Thoracic aorta (tissue), 2 donors: ENCODE data around the gene BMPR1A. TPM values are rescaled to one million over a fixed set of nuclear protein-coding genes. Genes with fewer than 3 reads are reported as not detected.

Experiments
- ATAC-seq: fragments of 150-250 bp; one replicate; pipeline ENCODE4 v1.8.0; 2017; ENCODE audit warnings: low read depth; ENCODE audit not compliant: insufficient number of reproducible peaks, low FRiP score
- DNase-seq: peaks from one replicate; pipeline ENCODE4 v3.0.0-alpha.2; 2020; ENCODE audit warnings: low spot score
- H3K27ac ChIP-seq, 2 donors: fragments of 200-600 bp; sonication (generic); 1 replicate in 1 of 2; 2 replicates in 1 of 2; pipeline ENCODE4 v1.5.1; 2016; ENCODE audit warnings: mild to moderate bottlenecking in 2 of 2, moderate library complexity in 2 of 2
- H3K27me3 ChIP-seq: fragments of 200-600 bp; sonication (generic); replicated peaks from 2 replicates; pipeline ENCODE4 v1.6.0; 2016; ENCODE audit warnings: mild to moderate bottlenecking; ENCODE audit not compliant: insufficient read depth
- H3K36me3 ChIP-seq: fragments of 200-600 bp; sonication (generic); one replicate; pipeline ENCODE4 v1.5.1; 2016
- H3K4me1 ChIP-seq, 2 donors: fragments of 200-600 bp; sonication (generic); 1 replicate in 1 of 2; 2 replicates in 1 of 2; pipeline versions ENCODE4 v1.5.1 to v1.6.0; 2016; ENCODE audit warnings: low read depth in 2 of 2, mild to moderate bottlenecking in 1 of 2; ENCODE audit not compliant: control insufficient read depth in 1 of 2
- H3K4me3 ChIP-seq: fragments of 200-600 bp; sonication (generic); 2 replicates; pipeline ENCODE4 v1.5.1; 2016; ENCODE audit warnings: mild to moderate bottlenecking
- H3K9me3 ChIP-seq: fragments of 200-600 bp; sonication (generic); 2 replicates; pipeline ENCODE4 v1.5.1; 2016
- CTCF ChIP-seq: fragments of 200-600 bp; sonication (generic); IDR thresholded peaks from one replicate; pipeline ENCODE4 v1.5.1; 2019; ENCODE audit warnings: antibody characterized with exemption
- total RNA-seq, 2 donors: library from RNA; depleted of rRNA; stranded (reverse); fragments of >200 nt; gene quantifications; one replicate each; pipeline versions ENCODE4 v1.1.0 to v1.2.3, GENCODE V29; 2016

Gene BMPR1A
- total RNA-seq, 2 donors from 2014 or later = 69.0 to 130 TPM

DNA sequence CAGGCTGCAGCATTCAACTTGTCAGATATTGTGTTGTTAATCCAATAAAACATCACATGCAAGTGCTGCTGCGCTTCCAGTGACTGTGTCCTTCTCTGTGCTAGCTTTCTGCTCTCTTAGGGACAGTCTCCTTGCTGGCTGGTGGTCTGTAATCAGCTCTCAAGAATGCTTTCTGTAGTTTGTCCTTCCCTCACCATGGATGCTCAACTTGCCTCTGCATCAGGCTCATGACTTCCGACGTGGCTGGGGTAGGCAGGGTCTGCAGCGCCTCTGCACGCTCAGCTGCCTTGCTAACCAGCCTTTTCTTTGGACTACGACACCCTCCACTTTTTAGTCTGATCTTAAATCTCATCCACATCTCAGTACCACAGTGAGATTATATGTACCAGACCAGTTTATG, 142.7 kb downstream of the BMPR1A start:
- H3K9me3 ChIP-seq = no peaks in the 10 kb centered on the region
- H3K27ac ChIP-seq = peak overlapping the region in 1 of 2 donors; percentile 28
- DNase-seq (no peak), ATAC-seq (no peak)
- H3K27me3 ChIP-seq = no peaks in the 10 kb centered on the region
- no peak for TF ChIP-seq CTCF
- H3K4me3 ChIP-seq = no peak overlapping the region
- peaks cover 6 to 34% of the 10 kb centered on the region in 2 donors for H3K4me1 ChIP-seq
- H3K36me3 ChIP-seq = peaks cover 4% of the 10 kb centered on the region

DNA sequence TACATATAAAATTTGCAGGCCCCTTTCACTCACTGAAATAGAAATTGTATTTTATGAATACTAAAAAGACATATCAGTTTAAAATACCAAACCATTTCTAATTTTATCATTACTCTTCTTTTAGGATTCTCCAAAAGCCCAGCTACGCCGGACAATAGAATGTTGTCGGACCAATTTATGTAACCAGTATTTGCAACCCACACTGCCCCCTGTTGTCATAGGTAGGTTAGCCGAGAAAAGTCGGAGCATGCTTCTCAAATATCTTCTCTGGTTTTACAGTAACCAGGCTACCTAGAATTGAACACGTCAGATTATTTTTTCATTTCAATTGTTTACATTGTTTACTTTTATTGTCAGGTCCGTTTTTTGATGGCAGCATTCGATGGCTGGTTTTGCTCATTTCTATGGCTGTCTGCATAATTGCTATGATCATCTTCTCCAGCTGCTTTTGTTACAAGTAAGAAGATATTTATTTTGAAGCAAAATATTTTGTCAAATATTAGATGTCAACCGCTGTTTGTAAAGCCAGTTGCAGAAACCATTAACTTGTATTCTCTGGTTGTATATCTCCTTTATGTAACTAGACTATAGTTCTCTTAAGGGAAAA, 143.4 kb downstream of the BMPR1A start:
- Histone ChIP-seq H3K9me3 (no peaks in the 10 kb centered on the region), H3K27ac (peak overlapping the region in 1 of 2 donors; percentile 28), H3K36me3 (peaks cover 1% of the 10 kb centered on the region), H3K4me1 (peaks cover 6 to 36% of the 10 kb centered on the region in 2 donors), H3K4me3 (no peak overlapping the region), H3K27me3 (no peaks in the 10 kb centered on the region)
- DNase-seq = peak; percentile 15
- no peak for ATAC-seq
- peak; percentile 68 for TF ChIP-seq CTCF

DNA sequence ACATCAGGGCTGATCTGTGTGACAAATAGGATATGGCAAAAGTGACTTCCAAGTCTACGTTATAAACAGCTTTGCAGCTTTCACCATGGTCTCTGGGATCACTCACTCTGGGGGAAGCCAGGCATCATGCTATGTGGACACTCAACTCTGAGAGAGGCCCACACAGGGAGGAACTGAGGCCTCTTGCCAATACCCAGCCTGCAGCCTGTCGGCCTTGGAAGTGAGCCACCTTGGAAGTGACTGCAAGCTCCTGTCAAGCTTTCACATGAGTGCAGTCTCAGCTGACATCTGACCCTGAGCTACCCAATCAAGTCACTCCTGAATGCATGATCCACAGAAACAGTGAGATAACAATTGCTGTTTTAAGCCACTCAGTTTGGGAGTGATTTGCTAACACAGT, 144.5 kb downstream of the BMPR1A start:
- TF ChIP-seq CTCF = no peak
- no peaks in the 10 kb centered on the region for H3K9me3 ChIP-seq
- no peak overlapping the region for H3K4me3 ChIP-seq
- ATAC-seq (peak; percentile 46), DNase-seq (peak; percentile 44)
- H3K27me3 ChIP-seq = no peaks in the 10 kb centered on the region
- H3K36me3 ChIP-seq = no peaks in the 10 kb centered on the region
- peak overlapping the region; percentile 15 to 20 for H3K27ac ChIP-seq
- H3K4me1 ChIP-seq = peaks cover 6 to 48% of the 10 kb centered on the region in 2 donors

- Histone ChIP-seq H3K27ac (peak overlapping the region in 1 of 2 donors; percentile 7), H3K36me3 (no peaks in the 10 kb centered on the region), H3K9me3 (no peaks in the 10 kb centered on the region), H3K4me3 (no peak overlapping the region), H3K4me1 (peaks cover 6 to 33% of the 10 kb centered on the region in 2 donors), H3K27me3 (no peaks in the 10 kb centered on the region)
- TF ChIP-seq CTCF = no peak
- DNase-seq = no peak
- no peak for ATAC-seq
Observed at GRCh38 chr10:86904600-86904999, 148.2 kb downstream of the BMPR1A start.

- Histone ChIP-seq H3K4me1 (peaks cover 6 to 27% of the 10 kb centered on the region in 2 donors), H3K27me3 (no peaks in the 10 kb centered on the region), H3K36me3 (no peaks in the 10 kb centered on the region), H3K9me3 (no peaks in the 10 kb centered on the region), H3K4me3 (no peak overlapping the region), H3K27ac (peak overlapping the region; percentile 7 to 44)
- TF ChIP-seq CTCF = no peak
- ATAC-seq (no peak), DNase-seq (no peak)
Observed at GRCh38 chr10:86905429-86905828, 149.0 kb downstream of the BMPR1A start.
